ENCODE measurements around the gene MYB. TPM values are rescaled to one million over a fixed set of nuclear protein-coding genes. Genes with fewer than 3 reads are reported as not detected.

The MYB gene
- total and polyA plus RNA-seq, 8 donors: 0.07 to 0.37 (median 0.17) TPM; not detected in 3

- Histone ChIP-seq H3K4me3 (no peak overlapping the region), H3K27ac (no peak overlapping the region), H3K27me3 (no peaks in the 10 kb centered on the region), H3K9me3 (no peaks in the 10 kb centered on the region), H3K36me3 (no peaks in the 10 kb centered on the region), H3K4me1 (no peaks in the 10 kb centered on the region)
- ATAC-seq: no peak
- 76 to 82% methylated on average over 13 of the region's 13 CpGs for WGBS, 2 donors
- FAIRE-seq: no peak
- TF ChIP-seq CTCF (IDR thresholded peaks at IDR 0.05): no peak
- no peak for DNase-seq
- intact Hi-C loops (cut with DNase I): no loop called here
These were observed 11.4 kb downstream of the MYB start for GRCh38 chr6:135192256-135193174.

GRCh38 chr6:135193221-135193620 is 12.1 kb downstream of the MYB start:
- WGBS, 2 donors: 45 to 78% methylated on average over 1 of the region's 1 CpG
- H3K27me3 ChIP-seq: no peaks in the 10 kb centered on the region
- intact Hi-C loops (cut with DNase I): no loop called here
- FAIRE-seq: no peak
- H3K36me3 ChIP-seq: no peaks in the 10 kb centered on the region
- no peak for DNase-seq
- no peak overlapping the region for H3K27ac ChIP-seq
- no peak overlapping the region for H3K4me3 ChIP-seq
- H3K9me3 ChIP-seq: no peaks in the 10 kb centered on the region
- ATAC-seq: no peak
- H3K4me1 ChIP-seq: no peaks in the 10 kb centered on the region
- no peak for TF ChIP-seq CTCF (IDR thresholded peaks at IDR 0.05)

GRCh38 chr6:135195041-135195440 is 13.9 kb downstream of the MYB start:
- Histone ChIP-seq H3K9me3 (no peaks in the 10 kb centered on the region), H3K27ac (no peak overlapping the region), H3K36me3 (no peaks in the 10 kb centered on the region), H3K4me1 (no peaks in the 10 kb centered on the region), H3K4me3 (no peak overlapping the region), H3K27me3 (no peaks in the 10 kb centered on the region)
- ATAC-seq (no peak), DNase-seq (no peak), FAIRE-seq (no peak)
- intact Hi-C loops (cut with DNase I): no loop called here
- WGBS, 2 donors: 56 to 63% methylated on average over 2 of the region's 2 CpGs
- TF ChIP-seq CTCF (IDR thresholded peaks at IDR 0.05): no peak

- ATAC-seq (no peak), DNase-seq (no peak), FAIRE-seq (no peak)
- TF ChIP-seq CTCF (IDR thresholded peaks at IDR 0.05): no peak
- Histone ChIP-seq H3K27me3 (no peaks in the 10 kb centered on the region), H3K36me3 (no peaks in the 10 kb centered on the region), H3K27ac (no peak overlapping the region), H3K4me1 (no peaks in the 10 kb centered on the region), H3K9me3 (no peaks in the 10 kb centered on the region), H3K4me3 (no peak overlapping the region)
- intact Hi-C loops (cut with DNase I): no loop called here
- WGBS, 2 donors: 87 to 91% methylated on average over 6 of the region's 6 CpGs
These were observed 14.4 kb downstream of the MYB start for GRCh38 chr6:135195522-135195921.

Measured in pancreas (tissue), 10 donors.